GM19324 (cell line): ENCODE measurements around the gene KCMF1.

Experiments used
- ATAC-seq: cut with Tn5 transposase; IDR thresholded peaks from one replicate; pipeline ENCODE4 v1.9.1; 2021; ENCODE audit warnings: mild to moderate bottlenecking, moderate library complexity; ENCODE audit not compliant: unreplicated experiment, low FRiP score

The KCMF1 gene

GRCh38 chr2:84972932-84973331, 2.0 kb downstream of the KCMF1 start:
- no peak for ATAC-seq

- ATAC-seq = no peak
Observed at GRCh38 chr2:84980263-84980983, 9.5 kb downstream of the KCMF1 start.

- no peak for ATAC-seq
Observed at GRCh38 chr2:84986018-84986417, 15.1 kb downstream of the KCMF1 start.

GRCh38 chr2:84989422-84989821, 18.5 kb downstream of the KCMF1 start:
- no peak for ATAC-seq

DNA sequence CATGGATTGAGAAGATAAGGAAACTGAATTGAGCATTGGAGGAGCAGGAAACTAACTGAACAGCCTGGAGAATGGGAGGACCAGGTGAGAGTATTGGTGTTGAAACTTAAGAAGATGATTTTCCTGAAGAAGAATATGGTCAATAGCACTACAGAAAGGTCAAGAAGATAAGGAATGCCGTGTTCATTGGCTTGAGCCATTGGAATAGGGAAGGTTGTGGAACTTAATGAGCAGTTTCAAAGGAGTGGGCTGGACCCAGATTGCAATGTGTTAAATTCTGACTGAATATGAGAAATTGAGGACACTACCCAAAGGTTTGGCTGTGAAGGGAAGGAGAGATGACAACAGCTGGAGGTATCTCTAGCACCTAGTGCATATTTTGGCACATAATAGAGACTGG, 19.0 kb downstream of the KCMF1 start:
- ATAC-seq = no peak

- no peak for ATAC-seq
Observed at GRCh38 chr2:84991404-84992160, 20.6 kb downstream of the KCMF1 start.

DNA sequence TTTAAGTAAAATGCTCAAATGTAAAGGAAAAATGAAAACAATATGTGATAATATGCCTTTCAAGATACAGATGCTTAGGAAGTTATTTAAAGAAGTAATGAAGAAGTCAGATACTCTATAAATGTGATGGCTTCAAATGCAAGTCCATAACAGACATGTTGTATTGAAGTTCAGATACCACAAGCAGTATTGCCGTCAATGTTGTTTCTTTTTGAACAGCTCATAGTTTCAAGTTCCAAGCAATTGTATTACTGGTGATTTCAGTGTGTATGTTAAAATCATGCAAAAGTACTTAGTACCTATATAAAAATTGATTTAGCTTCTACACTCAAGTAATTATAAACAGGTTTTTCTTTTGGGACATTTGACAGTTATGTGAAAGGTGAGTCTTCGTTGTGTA, 24.9 kb downstream of the KCMF1 start:
- ATAC-seq = no peak

DNA sequence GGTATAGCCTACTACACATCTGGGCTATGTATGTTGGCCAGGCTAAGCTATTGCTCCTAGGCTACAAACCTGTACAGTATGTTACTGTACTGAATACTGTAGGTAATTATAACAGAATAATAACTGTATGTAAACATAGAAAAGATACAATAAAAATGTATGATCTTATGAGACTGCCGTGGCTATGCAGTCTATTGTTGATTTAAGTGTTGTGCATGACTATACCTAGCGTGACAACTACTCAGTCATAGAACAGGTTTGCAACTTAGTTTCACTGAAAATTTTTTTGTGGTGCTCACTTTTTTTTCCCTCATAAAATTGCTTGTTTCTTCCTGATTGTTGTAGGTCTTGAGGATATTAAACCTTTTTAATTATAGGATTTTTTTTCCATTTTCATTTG, 25.9 kb downstream of the KCMF1 start:
- no peak for ATAC-seq

GRCh38 chr2:84999553-84999955, 28.6 kb downstream of the KCMF1 start:
- no peak for ATAC-seq

DNA sequence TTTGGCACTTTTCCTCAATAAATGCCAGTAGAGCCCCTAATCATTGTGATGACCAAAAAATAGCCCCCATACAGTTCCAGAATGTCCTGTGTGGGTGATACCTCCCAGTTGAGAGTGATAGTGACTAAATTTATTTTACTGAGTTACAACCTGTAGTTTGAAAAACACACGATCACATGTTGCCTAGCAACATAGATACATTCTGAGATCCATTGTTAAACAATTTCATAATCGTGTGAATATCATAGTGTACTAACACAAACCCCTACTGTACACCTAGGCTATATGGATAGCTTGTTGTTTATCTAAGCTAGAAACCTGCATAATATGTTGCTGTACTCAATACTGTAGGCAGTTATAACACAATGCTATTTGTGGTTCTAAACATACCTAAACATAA, 30.6 kb downstream of the KCMF1 start:
- no peak for ATAC-seq

GRCh38 chr2:85002534-85002933, 31.6 kb downstream of the KCMF1 start:
- ATAC-seq = no peak

GRCh38 chr2:85008252-85008651, 37.3 kb downstream of the KCMF1 start:
- no peak for ATAC-seq

DNA sequence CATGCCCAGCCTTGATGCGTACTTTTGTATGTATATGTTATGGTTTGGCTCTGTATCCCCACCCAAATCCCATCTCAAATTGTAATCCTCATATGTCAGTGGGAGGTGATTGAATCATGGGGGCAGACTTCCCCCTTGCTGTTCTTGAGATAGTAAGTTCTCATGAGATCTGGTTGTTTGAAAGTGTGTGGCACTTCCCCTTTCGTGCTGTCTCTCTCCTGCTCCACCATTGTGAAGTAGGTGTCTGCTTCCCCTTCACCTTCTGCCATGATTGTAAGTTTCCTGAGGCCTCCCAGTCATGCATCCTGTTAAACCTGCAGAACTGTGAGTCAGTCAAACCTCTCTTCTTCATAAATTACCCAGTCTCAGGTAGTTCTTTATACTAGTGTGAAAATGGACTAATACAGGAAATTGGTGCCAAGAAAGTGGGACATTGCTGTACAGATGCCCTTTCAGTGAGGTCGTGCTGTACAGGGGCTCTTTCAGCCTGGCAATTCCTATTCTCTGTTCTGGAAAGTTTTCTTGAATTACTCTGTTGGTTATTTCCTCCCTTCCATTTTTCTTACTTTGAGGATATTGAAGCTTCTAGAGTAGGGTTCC, 38.2 kb downstream of the KCMF1 start:
- ATAC-seq = no peak

DNA sequence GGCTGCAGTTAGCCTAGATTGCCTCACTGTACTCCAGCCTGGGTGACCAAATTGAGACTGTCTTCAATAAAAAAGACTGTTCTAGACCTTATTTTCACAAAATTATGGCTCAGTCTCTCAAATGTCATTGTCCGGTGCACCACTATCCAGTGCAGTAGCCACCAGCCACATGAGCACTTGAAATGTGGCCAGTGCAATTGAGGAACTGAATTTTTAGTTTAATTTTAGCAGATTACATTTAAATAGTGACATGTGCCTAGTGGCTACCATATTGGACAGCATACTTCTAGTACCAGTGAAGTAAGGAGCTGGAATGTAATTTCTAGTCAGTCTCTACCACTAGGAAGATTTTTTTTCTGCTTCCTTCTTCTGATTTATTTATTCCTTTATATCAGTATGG, 39.4 kb downstream of the KCMF1 start:
- no peak for ATAC-seq

DNA sequence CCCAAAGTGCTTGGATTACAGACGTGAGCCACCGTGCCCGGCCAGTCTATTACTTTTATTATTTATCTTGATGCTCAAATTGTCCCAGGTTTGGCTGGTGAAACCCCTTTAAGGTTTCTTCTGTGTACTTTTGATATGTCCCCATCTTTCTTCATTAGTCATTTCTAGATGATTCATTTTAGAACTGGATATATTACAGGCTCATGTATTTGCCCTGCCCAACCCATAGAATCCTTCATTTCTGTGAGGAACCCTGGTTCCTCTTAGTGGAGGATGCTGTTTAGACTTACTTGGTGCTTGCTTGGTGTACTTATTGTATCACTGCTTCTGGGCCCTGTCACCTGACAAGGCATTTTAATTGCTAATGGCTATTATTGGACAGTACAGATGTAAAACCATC, 40.1 kb downstream of the KCMF1 start:
- ATAC-seq = no peak

DNA sequence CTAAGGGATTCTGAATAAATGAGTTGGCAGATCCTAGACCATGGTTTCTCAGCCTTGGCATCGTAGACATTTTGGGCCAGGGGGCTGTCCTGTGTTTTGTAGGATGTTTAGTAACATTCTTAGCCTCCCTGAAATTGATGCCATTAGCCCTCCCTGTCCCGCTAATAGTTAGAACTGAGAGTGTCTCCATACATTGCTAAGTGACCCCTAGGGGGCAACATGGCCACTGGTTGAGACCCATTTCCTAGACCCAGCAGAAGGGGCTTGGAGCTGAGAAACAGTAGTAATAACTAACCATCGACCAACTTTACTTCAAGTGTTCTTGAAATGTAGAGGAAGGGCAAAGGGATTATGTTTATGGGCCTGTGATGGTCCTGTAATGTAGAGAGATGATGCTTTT, 40.8 kb downstream of the KCMF1 start:
- no peak for ATAC-seq

- ATAC-seq = no peak
Observed at GRCh38 chr2:85012431-85012830, 41.5 kb downstream of the KCMF1 start.

GRCh38 chr2:85012855-85013254, 41.9 kb downstream of the KCMF1 start:
- ATAC-seq = no peak

GRCh38 chr2:85015653-85016360, 44.8 kb downstream of the KCMF1 start:
- no peak for ATAC-seq

DNA sequence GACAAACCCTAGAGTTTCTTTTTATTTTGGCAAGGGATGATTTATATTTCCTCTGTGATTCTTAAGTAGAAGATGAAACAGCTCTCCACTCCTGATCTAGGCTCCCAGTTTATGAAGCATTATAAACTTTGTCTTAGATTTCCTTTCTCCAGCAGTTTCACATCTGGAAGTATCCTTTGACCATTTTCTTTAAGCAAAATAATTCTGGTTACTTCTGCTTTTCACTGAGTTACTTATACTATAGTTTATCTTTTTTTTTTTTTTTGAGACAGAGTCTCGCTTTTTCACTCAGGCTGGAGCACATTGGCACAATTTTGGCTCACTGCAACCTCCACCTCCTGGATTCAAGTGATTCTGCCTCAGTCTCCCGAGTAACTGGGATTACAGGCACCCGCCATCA, 45.5 kb downstream of the KCMF1 start:
- ATAC-seq = no peak

- no peak for ATAC-seq
Observed at GRCh38 chr2:85017411-85018048, 46.6 kb downstream of the KCMF1 start.
